Left ventricle myocardium inferior (tissue), 1 donor: ENCODE data around the gene SYNPO2L. TPM values are rescaled to one million over a fixed set of nuclear protein-coding genes. Genes with fewer than 3 reads are reported as not detected.

ENCODE experiments used
- DNase-seq: peaks from one replicate; pipeline ENCODE4 v3.0.0-alpha.2; 2020
- H3K27ac ChIP-seq: fragments of 200-600 bp; replicated peaks from 2 replicates; pipeline ENCODE4 v1.8.0; 2021
- H3K27me3 ChIP-seq: fragments of 200-600 bp; 2 replicates; pipeline ENCODE4 v1.8.0; 2021; ENCODE audit warnings: low read depth
- H3K36me3 ChIP-seq: fragments of 200-600 bp; 2 replicates; pipeline ENCODE4 v1.8.0; 2021
- H3K4me1 ChIP-seq: fragments of 200-600 bp; 2 replicates; pipeline ENCODE4 v1.8.0; 2021
- H3K4me3 ChIP-seq: fragments of 200-600 bp; 2 replicates; pipeline ENCODE4 v1.8.0; 2021; ENCODE audit warnings: mild to moderate bottlenecking, moderate library complexity
- H3K9me3 ChIP-seq: fragments of 200-600 bp; replicated peaks from 2 replicates; pipeline ENCODE4 v1.8.0; 2021
- intact Hi-C: fragments of 100-400 bp; cut with micrococcal nuclease; formaldehyde crosslinking; loops from one replicate; pipeline ENCODE4 v1.11.0; 2022
- total RNA-seq: library from RNA; stranded (reverse); fragmentation: NEBNext Ultra II Directional; extraction: Animal tissue kit (Norgen Biotek cat#: 25700); gene quantifications from one replicate; pipeline ENCODE4 v1.2.1, GENCODE V29; 2021
- TF ChIP-seq, protein P1 (sequence below): fragments of 200-600 bp; IDR thresholded peaks from 2 replicates; pipeline ENCODE4 v1.8.0; 2021; ENCODE audit warnings: antibody characterized with exemption, mild to moderate bottlenecking, borderline replicate concordance
- donor health status: DM: no; HTN: yes; CAD: no; lungs with severe emphysema.

The SYNPO2L gene
- total RNA-seq, 1 donor from 2014 or later, result 290 TPM

DNA sequence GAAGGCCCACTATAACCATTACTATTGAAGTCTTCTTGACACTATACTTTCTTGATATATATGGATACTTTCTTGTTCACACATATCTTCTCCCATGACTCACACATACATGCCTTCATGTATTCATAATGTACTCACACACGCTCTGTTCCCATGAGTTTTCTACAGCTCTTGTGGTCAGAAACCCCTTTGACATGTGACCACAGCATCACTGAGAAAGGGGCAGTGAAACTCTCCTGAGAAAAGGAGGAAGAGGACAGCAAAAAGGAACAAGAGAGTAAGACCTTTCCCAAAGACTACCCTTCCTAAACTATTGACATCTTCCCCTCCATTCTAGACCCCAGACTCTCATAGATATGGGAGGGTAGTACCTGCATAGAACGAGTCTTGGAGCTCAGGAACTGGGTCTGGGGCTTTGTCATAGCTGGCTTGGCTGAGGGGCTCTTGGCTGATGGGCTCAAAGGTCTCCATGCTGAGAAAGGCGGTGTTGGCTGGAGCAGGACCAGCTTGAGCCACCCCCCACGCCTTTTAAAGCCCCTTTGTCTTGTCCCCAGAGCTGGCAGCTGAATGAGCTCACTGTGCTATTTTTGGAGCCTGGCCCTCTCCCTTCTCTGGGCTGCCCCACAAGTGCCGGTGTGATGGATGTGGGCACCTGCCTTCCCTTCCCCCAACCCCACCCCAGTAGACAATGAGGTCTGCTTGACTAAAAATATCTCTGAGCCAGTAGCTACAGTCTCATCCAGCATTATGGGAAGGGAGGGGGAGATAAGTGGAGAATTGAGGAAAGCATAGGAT, 5.1 kb downstream of the SYNPO2L start:
- Histone ChIP-seq H3K27ac (peak overlapping the region; percentile 94), H3K9me3 (no peaks in the 10 kb centered on the region), H3K4me3 (peak overlapping the region; percentile 76), H3K36me3 (peaks cover 9% of the 10 kb centered on the region), H3K27me3 (no peaks in the 10 kb centered on the region), H3K4me1 (peaks cover 61% of the 10 kb centered on the region)
- intact Hi-C loops, result no loop called here
- DNase-seq, result peak; percentile 77
- TF ChIP-seq, protein P1, sequence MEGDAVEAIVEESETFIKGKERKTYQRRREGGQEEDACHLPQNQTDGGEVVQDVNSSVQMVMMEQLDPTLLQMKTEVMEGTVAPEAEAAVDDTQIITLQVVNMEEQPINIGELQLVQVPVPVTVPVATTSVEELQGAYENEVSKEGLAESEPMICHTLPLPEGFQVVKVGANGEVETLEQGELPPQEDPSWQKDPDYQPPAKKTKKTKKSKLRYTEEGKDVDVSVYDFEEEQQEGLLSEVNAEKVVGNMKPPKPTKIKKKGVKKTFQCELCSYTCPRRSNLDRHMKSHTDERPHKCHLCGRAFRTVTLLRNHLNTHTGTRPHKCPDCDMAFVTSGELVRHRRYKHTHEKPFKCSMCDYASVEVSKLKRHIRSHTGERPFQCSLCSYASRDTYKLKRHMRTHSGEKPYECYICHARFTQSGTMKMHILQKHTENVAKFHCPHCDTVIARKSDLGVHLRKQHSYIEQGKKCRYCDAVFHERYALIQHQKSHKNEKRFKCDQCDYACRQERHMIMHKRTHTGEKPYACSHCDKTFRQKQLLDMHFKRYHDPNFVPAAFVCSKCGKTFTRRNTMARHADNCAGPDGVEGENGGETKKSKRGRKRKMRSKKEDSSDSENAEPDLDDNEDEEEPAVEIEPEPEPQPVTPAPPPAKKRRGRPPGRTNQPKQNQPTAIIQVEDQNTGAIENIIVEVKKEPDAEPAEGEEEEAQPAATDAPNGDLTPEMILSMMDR, result no peak

DNA sequence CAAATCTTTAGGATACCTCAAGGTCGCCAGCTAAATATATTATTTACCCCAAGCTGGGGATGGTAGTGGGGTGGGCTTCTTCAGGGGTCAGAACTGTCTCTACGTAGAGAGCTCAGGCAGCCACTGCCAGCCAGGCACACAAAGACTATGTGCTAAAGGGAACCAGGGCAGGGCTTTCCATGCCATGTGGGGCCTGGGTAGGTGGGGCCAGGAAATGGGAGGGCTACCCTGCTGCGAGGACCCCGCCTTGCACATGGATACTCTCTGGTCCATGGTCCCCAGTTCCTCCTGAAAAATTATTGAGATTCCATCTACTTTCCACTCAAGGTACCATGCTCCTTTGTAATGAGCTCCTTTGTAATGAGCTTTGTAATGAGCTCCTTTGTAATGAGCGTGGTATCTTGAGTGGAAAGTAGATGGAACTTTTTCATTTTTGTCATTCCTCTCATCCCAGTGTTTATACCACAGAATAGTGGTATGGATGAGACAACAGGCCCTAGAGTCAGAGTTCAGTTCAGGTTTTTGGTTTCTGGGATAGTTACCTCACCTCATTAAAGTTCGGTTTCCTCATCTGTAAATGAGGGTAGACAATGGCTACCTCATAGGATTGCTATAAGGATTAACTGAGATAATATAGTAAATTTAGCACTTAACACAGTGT, 5.8 kb downstream of the SYNPO2L start:
- peak; percentile 40 for DNase-seq
- H3K9me3 ChIP-seq, result no peaks in the 10 kb centered on the region
- H3K27ac ChIP-seq, result peak overlapping the region; percentile 94
- TF ChIP-seq, protein P1, result no peak
- no peaks in the 10 kb centered on the region for H3K27me3 ChIP-seq
- peaks cover 9% of the 10 kb centered on the region for H3K36me3 ChIP-seq
- intact Hi-C loops, result no loop called here
- peaks cover 66% of the 10 kb centered on the region for H3K4me1 ChIP-seq
- H3K4me3 ChIP-seq, result peak overlapping the region; percentile 76

DNA sequence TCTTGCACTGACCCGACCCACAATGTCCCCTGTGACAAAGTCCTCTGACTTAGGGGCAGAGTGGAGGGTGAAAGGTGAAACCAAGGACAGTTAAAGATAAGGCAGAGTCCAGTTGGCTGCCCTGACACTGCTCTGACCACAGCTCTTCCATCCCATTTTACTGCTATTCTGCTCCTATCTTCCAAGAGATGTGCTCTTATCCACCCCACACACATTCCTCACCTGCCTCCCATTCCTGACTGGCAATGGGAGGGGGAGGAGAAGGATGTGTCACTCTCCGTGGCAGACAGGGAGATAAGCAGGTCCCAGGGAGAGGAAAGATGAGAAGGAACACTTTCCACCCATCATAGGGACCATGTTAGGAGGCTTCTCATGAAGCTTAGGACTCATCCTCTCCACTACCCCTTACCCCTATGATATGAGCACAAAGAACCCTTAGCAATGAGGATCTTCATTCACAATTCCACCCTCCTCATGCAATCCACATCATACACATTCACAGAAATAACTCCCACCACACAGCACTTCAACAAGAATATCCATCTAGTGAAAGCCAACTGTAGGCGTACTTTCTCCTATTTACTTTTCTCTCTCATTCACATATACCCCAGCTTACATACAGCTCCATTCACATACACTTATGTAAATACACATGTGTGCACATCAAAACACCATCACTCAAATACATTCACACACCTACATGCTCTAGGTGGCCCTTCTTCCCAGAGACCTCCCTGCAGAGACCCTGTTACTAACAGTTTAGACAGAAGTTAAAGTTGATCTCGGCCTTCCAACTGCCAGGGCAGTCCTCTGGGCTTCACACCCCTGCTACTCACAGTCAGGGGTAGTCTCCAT, 6.6 kb downstream of the SYNPO2L start:
- no peak for DNase-seq
- no peaks in the 10 kb centered on the region for H3K27me3 ChIP-seq
- H3K4me1 ChIP-seq, result peaks cover 74% of the 10 kb centered on the region
- peak overlapping the region; percentile 76 for H3K4me3 ChIP-seq
- intact Hi-C loops, result no loop called here
- peak overlapping the region; percentile 94 for H3K27ac ChIP-seq
- TF ChIP-seq, protein P1, result no peak
- H3K36me3 ChIP-seq, result peaks cover 9% of the 10 kb centered on the region
- no peaks in the 10 kb centered on the region for H3K9me3 ChIP-seq

DNA sequence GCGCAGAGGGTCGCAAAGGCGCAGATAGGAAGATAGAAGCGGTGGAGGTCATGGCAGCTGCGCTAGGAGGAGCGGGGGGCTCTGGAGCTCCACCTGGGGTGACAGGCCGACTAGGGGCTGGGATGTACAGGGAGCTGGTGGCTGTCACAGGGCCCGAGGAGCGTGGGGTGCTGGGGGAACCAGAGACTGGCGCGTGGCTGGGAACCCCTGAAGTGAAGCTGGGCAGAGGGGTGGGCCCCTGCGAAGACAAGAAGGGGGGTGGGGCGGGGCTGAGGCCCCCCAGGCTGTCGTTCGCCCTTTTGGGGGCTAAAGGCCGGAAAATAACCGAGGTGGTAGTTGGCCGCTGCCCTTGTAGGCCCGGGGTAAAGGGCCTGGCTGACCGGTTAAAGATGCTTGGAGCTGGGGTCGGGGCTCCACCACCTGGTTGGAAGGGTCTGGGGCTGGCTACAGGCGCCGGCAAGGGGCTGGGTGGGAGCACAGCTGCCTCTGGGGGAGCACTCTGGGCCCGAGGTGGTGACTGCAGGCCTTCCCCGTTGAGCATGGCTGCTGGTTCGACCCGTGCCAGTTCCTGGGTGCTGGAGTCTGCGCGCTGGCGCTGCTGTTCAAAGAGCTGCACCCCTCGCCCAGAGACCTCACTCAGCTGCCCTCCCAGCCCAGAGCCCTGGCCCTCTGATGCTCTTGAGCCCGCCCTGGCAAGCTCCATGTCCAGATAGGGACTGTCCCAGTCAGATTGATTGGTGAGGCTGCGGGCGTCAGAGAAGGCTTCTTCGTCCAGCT, 7.8 kb downstream of the SYNPO2L start:
- Histone ChIP-seq H3K36me3 (peaks cover 5% of the 10 kb centered on the region), H3K4me1 (peaks cover 73% of the 10 kb centered on the region), H3K27ac (peak overlapping the region; percentile 94), H3K4me3 (peak overlapping the region; percentile 76), H3K9me3 (no peaks in the 10 kb centered on the region), H3K27me3 (no peaks in the 10 kb centered on the region)
- TF ChIP-seq, protein P1, result no peak
- intact Hi-C loops, result no loop called here
- DNase-seq, result peak; percentile 46
